ENCODE results near the gene NRXN3.

DNA sequence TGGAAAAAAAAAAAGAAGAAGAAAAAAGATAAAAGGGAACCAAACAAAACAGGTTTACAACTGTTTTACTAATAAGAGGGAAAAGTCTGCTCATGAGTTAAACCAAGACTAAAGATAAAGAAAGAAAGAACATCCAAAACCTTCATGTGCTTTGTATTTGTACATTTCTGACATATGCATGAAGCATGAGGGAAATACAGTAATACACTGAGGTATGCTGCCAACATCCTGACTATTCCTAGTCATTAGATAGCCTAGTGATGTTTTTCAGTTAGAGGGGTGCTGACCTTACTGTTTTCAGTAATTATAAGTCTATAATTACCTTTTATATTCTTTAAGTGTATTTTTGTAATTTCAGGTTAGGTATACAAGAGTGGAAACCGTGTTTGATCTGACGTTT, 1247.8 kb downstream of the NRXN3 start:
- no peak for TF ChIP-seq EZH2 (IDR thresholded peaks at IDR 0.05; ENCODE audit: borderline replicate concordance, low read length)
- TF ChIP-seq, protein P1, sequence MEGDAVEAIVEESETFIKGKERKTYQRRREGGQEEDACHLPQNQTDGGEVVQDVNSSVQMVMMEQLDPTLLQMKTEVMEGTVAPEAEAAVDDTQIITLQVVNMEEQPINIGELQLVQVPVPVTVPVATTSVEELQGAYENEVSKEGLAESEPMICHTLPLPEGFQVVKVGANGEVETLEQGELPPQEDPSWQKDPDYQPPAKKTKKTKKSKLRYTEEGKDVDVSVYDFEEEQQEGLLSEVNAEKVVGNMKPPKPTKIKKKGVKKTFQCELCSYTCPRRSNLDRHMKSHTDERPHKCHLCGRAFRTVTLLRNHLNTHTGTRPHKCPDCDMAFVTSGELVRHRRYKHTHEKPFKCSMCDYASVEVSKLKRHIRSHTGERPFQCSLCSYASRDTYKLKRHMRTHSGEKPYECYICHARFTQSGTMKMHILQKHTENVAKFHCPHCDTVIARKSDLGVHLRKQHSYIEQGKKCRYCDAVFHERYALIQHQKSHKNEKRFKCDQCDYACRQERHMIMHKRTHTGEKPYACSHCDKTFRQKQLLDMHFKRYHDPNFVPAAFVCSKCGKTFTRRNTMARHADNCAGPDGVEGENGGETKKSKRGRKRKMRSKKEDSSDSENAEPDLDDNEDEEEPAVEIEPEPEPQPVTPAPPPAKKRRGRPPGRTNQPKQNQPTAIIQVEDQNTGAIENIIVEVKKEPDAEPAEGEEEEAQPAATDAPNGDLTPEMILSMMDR (IDR thresholded peaks at IDR 0.05; ENCODE audit: low read length) = no peak

All from OCI-LY1 (cell line).